NCI-H146 treated with DMSO at 0.1 percent for 48 hours (cell line): ENCODE data around the gene WNT16.
A peak's percentile ranks its signal among the peaks of the same experiment; 100 is the strongest.

Source experiments
- DNase-seq: peaks from one replicate; lab custom pipeline; 2025; ENCODE audit not compliant: unreplicated experiment; lab: John Stamatoyannopoulos, UW

Gene WNT16

DNA sequence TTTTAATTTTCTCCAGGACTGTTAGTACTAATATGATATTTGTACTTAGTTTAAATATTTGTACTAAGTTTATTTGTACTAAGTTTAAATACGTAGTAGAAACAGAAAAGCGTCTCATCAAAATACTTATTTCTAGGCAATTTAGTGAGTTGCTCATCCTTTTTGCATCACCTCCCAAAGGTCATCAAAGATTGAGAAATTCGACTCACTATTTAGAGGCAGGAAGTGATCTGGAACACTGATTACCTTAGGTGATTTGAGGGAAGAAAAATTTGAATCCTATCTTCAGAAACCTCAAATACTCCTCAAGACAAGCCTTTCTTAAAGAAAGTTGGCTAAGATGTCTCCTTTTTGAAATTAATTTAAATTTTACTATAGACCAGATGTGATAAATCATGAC, 14.5 kb downstream of the WNT16 start:
- no peak for DNase-seq

DNA sequence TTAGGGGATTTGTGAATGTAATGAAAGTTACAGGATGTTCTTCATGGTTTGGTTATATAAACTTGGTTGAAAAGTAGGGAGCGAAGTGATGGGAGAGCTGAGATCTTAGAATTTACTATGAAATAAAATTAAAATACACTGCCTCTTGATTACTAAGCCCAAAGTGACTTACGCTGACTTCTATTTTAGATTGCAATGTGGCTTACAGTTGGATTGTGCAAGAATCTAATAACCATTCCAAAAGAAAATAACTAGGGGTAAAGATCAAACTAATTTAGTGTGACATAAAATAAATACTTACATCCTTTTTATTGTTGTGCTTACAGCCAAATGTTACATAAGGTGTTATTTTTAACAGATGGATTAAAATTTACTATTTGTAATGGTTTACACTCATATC, 15.3 kb downstream of the WNT16 start:
- no peak for DNase-seq

DNA sequence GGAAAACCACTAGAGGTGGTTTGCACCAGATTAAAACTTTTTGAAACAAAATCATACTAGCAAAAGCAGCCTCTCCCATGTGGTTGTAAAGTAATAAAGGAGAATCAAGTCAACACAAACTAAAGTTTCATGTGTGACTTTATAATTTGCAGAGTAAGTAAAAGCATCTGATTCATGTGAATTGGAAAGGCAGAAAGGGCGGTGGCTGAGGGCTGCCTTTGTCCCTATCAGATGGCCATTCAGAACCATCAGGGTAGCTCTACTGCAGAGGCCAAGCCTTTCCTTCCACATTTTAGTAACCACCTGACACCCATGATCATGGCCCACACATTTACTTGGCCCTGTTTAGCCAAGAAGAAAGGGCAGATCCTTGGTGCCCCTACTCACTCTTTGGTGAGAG, 15.7 kb downstream of the WNT16 start:
- DNase-seq, result no peak

GRCh38 chr7:121351682-121352081, 22.9 kb downstream of the WNT16 start:
- DNase-seq, result no peak

DNA sequence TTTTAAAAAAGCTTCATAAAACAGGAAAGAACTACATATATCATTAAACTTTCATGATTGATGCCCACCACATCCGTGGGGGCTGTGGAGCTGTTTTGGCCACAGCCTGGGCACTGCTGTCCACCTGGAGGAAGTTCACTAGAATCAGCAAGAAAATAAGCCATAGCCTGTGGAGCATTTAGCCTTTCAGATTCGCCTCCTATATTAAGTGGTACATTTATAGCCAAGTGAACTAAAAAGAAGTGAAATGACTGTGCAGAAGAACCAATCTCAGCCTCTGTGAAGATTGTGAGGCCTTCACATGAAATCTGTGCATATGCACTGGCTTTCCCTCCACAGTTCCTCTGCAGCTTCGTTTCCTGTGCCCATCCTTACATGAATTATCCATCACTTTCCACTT, 23.5 kb downstream of the WNT16 start:
- DNase-seq, result no peak

DNA sequence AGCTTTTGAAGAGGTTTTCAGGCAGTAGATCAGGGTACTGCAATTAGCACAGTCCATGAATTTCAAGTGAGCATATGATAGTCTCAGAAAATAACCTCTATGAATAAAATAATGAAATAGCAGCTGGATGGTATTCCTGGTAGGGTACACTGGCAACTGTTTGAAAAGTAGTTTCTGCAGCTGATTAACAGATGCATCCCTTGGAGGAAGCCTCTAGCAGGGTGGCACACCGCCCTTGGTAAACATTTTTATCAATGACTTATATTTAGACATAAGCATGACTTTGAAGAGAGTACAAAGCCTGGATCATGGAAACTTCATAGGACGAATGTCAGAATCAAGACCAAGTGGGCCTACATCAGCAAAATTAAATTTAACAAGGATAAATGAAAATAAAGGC, 26.8 kb downstream of the WNT16 start:
- DNase-seq, result no peak

DNA sequence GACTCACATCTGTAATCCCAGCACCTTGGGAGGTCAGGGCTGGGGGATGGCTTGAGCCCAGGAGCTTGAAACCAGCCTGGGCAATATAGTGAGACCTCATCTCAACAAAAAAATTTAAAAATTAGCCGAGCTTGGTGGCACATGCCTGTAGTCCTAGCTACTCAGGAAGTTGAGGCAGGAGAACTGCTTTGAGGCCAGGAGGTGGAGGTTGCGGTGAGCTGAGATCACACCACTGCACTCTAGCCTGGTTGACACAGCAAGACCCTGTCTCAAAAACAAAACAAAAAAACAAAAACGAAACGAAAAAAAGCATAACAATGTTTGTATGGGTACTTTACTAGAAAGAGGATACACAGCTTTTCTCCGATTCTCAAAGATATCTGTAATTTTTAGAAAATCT, 31.8 kb downstream of the WNT16 start:
- no peak for DNase-seq

- DNase-seq, result peak; percentile 21
These were observed 38.1 kb downstream of the WNT16 start for GRCh38 chr7:121366852-121367431.

DNA sequence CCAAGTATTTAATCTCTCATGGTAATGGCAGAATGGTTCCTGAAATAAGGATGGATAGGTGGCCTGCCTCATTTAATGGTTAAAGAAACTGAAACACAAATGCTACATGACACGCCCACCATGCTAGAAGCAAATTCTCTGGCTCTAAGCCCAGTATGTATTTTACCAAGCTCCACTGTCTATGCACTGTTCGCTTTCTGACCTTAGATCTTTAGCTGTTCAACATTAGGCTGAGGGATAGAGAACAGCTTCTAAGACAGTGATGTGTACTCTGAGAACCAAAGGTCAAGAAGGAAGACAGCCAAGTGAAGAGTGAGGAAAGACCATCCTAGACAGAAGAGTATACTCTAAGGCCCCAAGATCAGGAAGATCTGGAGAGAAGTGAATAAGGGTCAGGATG, 40.7 kb downstream of the WNT16 start:
- no peak for DNase-seq

DNA sequence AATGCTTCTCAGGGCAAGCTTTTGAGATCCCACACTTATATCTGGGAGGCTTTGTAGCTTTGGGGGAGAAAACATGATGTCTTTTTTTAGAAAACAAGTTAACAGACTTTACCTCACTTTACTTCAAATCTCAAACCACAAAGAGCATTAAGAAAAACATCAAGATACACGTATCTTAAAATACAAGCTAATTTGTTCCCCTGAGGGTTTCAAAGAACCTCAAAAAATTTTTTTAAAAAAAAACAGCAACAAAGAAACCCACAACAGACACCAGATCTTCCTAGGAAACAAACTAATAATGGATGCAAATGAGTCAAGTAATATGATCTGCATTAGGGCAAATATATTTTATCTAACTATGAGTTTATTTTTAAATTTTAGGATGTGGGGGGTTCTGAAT, 42.6 kb downstream of the WNT16 start:
- DNase-seq, result no peak

DNA sequence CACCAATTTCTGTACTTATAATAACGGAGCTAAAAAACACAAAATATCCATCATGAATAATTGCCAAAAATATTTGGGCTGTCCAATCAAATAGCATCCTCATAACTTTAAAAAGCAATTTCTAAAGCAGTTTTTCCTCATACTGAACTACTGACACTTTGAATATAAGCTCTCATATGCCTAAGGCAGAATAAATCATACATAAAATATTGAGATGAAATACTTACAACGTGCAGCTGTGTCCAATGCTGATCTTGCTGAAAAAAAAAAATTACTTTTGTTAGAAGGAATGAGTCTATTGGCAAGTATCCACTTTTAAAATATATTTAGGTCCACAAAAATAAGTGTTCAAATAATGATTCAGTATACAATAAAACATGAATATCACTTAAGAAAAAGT, 43.1 kb downstream of the WNT16 start:
- no peak for DNase-seq

DNA sequence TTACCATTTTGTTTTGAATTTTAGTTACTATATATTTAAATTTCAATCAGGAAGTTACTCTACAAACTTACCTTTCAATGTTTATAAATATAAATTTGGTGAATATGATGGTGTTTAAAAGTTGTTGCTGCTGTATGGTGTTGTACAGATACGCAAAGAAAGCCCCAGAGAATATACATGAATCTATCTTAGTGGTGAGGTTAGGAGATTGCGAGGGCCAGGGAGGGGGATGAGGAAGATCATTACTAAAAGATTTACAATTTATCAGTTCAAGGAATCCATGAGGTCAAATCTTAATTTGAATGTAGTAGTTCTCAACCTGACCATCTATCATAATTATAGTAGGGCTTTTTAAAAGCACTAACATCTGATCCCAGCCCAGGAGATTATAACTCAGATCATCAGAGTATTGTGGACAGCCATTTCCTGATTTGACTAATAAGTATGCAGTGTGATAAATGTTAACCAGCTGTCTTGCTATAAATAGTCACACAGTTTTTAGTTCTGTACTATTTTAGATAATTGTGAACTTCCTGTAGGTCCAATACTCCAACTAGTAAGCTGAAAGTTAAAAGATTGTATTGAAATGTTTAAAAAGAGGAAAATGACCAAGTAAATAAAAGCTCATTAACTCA, 43.7 kb downstream of the WNT16 start:
- peak; percentile 7 for DNase-seq

DNA sequence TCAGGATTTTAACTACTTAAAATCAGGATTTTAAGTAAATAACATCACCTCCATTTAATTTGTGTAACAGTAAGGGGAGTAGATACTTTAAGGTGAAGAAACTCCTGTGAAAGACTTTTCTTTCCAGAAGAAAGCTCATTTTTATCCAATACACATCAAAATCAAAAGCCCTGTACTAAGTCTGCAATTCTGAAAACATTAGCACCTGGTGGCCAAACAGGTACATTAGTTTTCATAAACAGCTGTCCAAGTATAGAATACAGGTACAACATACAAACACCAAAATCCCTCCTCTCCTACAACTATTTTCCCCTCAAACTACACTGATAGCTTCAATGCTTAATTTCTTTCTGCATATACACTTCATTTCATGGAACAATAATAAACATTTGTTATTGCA, 44.4 kb downstream of the WNT16 start:
- no peak for DNase-seq

GRCh38 chr7:121376979-121377378, 48.2 kb downstream of the WNT16 start:
- DNase-seq, result no peak

GRCh38 chr7:121379930-121380329, 51.1 kb downstream of the WNT16 start:
- no peak for DNase-seq

- DNase-seq, result no peak
These were observed 53.7 kb downstream of the WNT16 start for GRCh38 chr7:121382473-121382872.

GRCh38 chr7:121383235-121383910, 54.6 kb downstream of the WNT16 start:
- no peak for DNase-seq

DNA sequence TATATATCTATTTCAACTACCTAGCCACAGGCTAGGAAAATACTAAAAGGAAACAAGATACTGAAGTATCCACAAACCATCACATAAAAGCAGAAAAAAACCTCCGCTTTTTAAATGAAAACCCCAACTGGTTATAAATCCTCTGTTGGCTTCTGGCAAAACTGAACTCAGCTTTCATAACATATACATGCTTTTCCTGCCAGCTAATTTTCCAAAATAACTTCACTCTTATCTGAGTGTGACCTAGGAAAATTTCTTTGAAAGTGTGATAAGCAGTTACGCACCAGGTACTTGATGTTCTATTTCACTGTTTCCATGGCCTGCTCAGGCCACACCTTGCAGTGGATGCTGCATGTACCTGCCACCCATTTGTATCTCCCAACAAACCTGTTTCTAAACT, 55.5 kb downstream of the WNT16 start:
- DNase-seq, result no peak

DNA sequence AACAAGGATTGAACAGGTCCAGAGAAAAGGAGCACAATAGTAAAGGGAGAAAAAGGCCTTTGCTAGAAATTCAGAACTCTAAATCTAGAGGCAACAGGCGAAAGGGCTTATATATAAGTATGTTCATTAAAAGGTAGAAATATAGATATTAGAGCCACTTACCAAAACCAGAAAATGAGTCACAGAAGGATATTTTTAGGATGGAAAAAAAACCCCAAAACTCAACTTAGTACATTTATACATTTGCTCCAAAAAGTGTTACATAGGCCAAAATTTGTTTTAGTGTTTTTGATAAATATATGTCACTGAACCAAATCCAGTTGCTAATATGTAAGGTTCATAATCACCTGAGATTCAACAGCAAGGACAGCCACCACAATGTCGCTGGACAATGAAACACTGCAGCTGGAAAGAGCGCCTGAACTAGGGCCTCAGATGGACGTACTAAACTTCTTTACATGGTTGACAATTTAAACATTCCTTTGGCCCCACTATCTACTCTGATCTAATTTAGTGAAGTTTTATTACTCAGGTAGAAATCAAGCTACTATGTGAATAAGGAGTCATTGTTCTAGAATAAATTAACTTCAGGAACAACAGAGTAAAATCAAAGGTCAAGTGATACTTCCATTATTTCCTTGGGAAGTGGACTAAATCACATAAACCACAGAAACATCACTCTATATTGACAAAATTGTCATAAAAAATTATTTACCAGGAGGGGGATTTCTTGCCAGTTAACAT, 56.4 kb downstream of the WNT16 start:
- DNase-seq, result no peak

DNA sequence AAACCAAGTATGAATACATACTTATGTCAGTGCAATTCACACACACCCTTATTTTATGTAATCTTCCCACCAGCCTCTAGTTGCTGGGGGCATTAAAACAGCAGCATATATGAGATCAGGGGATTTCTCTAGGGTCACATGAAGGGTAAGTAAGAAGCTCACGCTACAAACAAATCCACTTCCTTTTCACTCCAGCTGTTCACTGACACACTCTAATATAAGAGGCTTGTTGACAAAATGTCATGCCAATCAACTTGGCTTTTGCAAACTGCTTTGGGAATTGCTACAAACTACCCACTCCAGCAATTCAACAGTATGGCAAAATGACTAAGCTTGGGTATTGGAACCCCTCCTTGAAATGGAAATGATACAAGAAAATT, 57.0 kb downstream of the WNT16 start:
- DNase-seq, result no peak

- no peak for DNase-seq
These were observed 60.1 kb downstream of the WNT16 start for GRCh38 chr7:121388950-121389349.

DNA sequence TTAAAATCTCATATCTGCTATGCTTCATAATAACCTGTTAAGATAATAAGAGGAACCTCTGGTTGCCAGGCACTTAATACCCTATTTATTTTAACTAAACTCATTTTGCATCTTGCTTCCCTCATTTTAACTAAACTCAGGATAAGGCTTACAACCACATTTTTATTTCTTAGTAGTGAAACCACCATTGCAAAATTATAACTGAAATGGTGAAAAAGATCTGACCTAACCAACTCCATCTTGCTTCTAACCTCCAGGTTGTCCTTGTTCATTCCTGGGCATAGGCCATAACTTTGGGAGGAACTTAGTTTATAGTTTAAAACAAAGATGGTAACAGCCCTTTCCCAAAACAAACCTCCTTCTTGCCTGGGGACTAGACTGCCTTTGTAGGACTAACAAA, 61.3 kb downstream of the WNT16 start:
- no peak for DNase-seq
